Measurements from ENCODE around the gene UBAP1.
"Not testable (repeated sequence)": the region's sequence is repeated elsewhere in the genome, so short reads cannot be mapped to it uniquely, and the experiment has no call there.

UBAP1 gene

DNA sequence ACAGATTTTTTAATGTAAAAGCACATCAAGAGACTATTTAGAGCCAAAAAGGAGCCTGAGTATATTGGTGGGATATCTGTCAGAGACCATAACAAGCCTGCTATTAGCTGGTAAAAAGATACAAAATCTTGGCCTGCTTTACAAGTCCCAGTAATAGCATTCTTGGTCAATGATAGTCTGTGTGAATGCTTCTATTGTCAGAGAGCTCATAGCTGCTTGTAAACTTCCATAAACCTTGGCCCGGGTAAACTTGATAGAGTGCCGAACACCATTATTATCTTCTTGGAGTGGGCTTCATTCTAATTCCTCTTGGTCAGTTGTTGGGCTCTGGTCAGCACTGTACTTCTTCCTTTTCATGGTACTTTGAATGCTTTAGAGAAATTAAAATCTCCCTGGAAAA, 64.0 kb downstream of the UBAP1 start:
- Histone ChIP-seq H3K36me3 (ENCODE audit: control insufficient read depth, insufficient read depth, low read length) (peaks cover 10% of the 10 kb centered on the region), H3K27ac (ENCODE audit: low read depth, low read length) (no peak overlapping the region), H3K4me3 (ENCODE audit: low read length) (no peak overlapping the region), H3K9ac (ENCODE audit: low read length) (no peak overlapping the region), H3K4me1 (ENCODE audit: control insufficient read depth, insufficient read depth, low read length) (peaks cover 17% of the 10 kb centered on the region), H3K27me3 (ENCODE audit: control insufficient read depth, insufficient read depth, low read length) (no peaks in the 10 kb centered on the region)

GRCh38 chr9:34245212-34245611, 66.4 kb downstream of the UBAP1 start:
- peaks cover 19% of the 10 kb centered on the region for H3K36me3 ChIP-seq (ENCODE audit: control insufficient read depth, insufficient read depth, low read length)
- H3K9ac ChIP-seq (ENCODE audit: low read length); H3K27ac ChIP-seq (ENCODE audit: low read depth, low read length); H3K4me3 ChIP-seq (ENCODE audit: low read length); H3K4me1 ChIP-seq (ENCODE audit: control insufficient read depth, insufficient read depth, low read length); H3K27me3 ChIP-seq (ENCODE audit: control insufficient read depth, insufficient read depth, low read length): not testable (repeated sequence)

DNA sequence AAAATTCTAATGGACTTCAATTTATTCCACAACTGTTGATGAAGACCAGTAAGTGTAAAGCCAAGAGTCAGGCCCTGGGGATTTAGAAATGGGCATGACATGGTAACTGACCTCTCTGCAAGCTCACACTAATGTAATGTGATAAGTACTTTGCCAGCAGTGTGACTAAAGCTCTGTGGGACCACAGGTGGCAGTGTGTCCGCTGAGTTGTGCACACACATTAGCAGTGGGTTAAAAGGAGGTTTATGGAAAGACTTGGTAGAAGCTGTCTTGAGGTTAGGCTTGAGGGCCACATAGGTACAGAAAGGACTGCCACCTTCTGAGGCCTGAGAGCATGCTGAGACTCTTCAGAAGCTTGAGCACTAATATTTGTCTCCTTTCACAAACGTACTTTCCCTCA, 67.6 kb downstream of the UBAP1 start:
- H3K9ac ChIP-seq (ENCODE audit: low read length) = no peak overlapping the region
- peaks cover 10% of the 10 kb centered on the region for H3K4me1 ChIP-seq (ENCODE audit: control insufficient read depth, insufficient read depth, low read length)
- H3K36me3 ChIP-seq (ENCODE audit: control insufficient read depth, insufficient read depth, low read length) = peaks cover 27% of the 10 kb centered on the region
- no peak overlapping the region for H3K27ac ChIP-seq (ENCODE audit: low read depth, low read length)
- H3K27me3 ChIP-seq (ENCODE audit: control insufficient read depth, insufficient read depth, low read length) = no peaks in the 10 kb centered on the region
- H3K4me3 ChIP-seq (ENCODE audit: low read length) = no peak overlapping the region

- H3K4me1 ChIP-seq (ENCODE audit: control insufficient read depth, insufficient read depth, low read length) = peaks cover 11% of the 10 kb centered on the region
- not testable (repeated sequence) for H3K27me3 ChIP-seq (ENCODE audit: control insufficient read depth, insufficient read depth, low read length); H3K4me3 ChIP-seq (ENCODE audit: low read length); H3K27ac ChIP-seq (ENCODE audit: low read depth, low read length); H3K9ac ChIP-seq (ENCODE audit: low read length)
- H3K36me3 ChIP-seq (ENCODE audit: control insufficient read depth, insufficient read depth, low read length) = peaks cover 21% of the 10 kb centered on the region
Measured at GRCh38 chr9:34247782-34248181, 68.9 kb downstream of the UBAP1 start.

GRCh38 chr9:34249274-34249673, 70.4 kb downstream of the UBAP1 start:
- Histone ChIP-seq H3K4me1 (ENCODE audit: control insufficient read depth, insufficient read depth, low read length) (peaks cover 17% of the 10 kb centered on the region), H3K4me3 (ENCODE audit: low read length) (no peak overlapping the region), H3K36me3 (ENCODE audit: control insufficient read depth, insufficient read depth, low read length) (peaks cover 19% of the 10 kb centered on the region), H3K9ac (ENCODE audit: low read length) (no peak overlapping the region), H3K27me3 (ENCODE audit: control insufficient read depth, insufficient read depth, low read length) (no peaks in the 10 kb centered on the region), H3K27ac (ENCODE audit: low read depth, low read length) (no peak overlapping the region)

DNA sequence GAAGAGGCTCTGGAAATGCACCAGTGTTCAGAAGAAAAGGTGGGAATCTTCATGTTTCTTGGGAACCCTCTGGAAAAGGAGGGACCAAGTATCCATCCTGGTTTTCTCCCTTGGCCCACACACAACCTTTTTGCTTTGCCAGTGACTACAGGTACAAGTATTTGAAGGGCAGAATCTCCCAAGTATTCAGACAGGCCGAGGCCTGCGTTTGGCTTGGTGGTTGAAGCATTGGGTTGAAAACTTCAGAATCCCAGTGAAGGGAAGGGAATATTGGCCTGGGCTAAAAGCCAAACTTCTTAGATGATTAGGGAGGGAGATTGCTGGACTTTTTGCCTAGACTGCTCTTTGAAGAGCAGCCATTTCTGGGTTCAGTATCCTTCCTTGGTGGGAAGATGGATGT, 71.9 kb downstream of the UBAP1 start:
- Histone ChIP-seq H3K27ac (ENCODE audit: low read depth, low read length) (no peak overlapping the region), H3K27me3 (ENCODE audit: control insufficient read depth, insufficient read depth, low read length) (no peaks in the 10 kb centered on the region), H3K4me3 (ENCODE audit: low read length) (no peak overlapping the region), H3K9ac (ENCODE audit: low read length) (no peak overlapping the region), H3K36me3 (ENCODE audit: control insufficient read depth, insufficient read depth, low read length) (peaks cover 19% of the 10 kb centered on the region), H3K4me1 (ENCODE audit: control insufficient read depth, insufficient read depth, low read length) (peaks cover 31% of the 10 kb centered on the region)

- no peak overlapping the region for H3K27ac ChIP-seq (ENCODE audit: low read depth, low read length)
- H3K4me3 ChIP-seq (ENCODE audit: low read length) = no peak overlapping the region
- peaks cover 31% of the 10 kb centered on the region for H3K4me1 ChIP-seq (ENCODE audit: control insufficient read depth, insufficient read depth, low read length)
- H3K36me3 ChIP-seq (ENCODE audit: control insufficient read depth, insufficient read depth, low read length) = peaks cover 19% of the 10 kb centered on the region
- no peaks in the 10 kb centered on the region for H3K27me3 ChIP-seq (ENCODE audit: control insufficient read depth, insufficient read depth, low read length)
- no peak overlapping the region for H3K9ac ChIP-seq (ENCODE audit: low read length)
Measured at GRCh38 chr9:34252016-34252415, 73.2 kb downstream of the UBAP1 start.

GRCh38 chr9:34252670-34253459, 74.0 kb downstream of the UBAP1 start:
- no peak overlapping the region for H3K4me3 ChIP-seq (ENCODE audit: low read length)

DNA sequence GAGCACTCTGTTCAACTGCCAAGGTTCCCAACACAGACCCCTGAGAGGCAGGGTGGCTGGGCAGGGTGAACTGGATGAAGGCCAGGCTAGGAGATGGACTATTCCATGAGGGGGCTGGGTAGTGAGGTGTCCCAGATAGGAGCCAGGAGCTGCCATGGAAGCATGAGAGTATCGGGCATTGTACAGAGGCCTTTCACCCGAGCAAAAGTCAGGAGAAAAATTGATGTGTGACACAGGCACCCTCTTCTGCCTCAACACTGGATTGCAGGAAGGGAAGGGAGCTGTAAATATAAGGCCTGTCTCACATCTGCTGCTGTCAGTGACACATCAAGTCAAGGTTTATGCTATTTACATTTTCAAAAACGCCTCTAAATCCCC, 74.6 kb downstream of the UBAP1 start:
- no peaks in the 10 kb centered on the region for H3K27me3 ChIP-seq (ENCODE audit: control insufficient read depth, insufficient read depth, low read length)
- H3K36me3 ChIP-seq (ENCODE audit: control insufficient read depth, insufficient read depth, low read length) = peaks cover 17% of the 10 kb centered on the region

More at GRCh38 chr9:34252670-34253459, 74.0 kb downstream of the UBAP1 start:
- peaks cover 19% of the 10 kb centered on the region for H3K36me3 ChIP-seq (ENCODE audit: control insufficient read depth, insufficient read depth, low read length)
- no peaks in the 10 kb centered on the region for H3K27me3 ChIP-seq (ENCODE audit: control insufficient read depth, insufficient read depth, low read length)
- peaks cover 31% of the 10 kb centered on the region for H3K4me1 ChIP-seq (ENCODE audit: control insufficient read depth, insufficient read depth, low read length)
- no peak overlapping the region for H3K9ac ChIP-seq (ENCODE audit: low read length)
- peak overlapping the region; percentile 82 for H3K27ac ChIP-seq (ENCODE audit: low read depth, low read length)

DNA sequence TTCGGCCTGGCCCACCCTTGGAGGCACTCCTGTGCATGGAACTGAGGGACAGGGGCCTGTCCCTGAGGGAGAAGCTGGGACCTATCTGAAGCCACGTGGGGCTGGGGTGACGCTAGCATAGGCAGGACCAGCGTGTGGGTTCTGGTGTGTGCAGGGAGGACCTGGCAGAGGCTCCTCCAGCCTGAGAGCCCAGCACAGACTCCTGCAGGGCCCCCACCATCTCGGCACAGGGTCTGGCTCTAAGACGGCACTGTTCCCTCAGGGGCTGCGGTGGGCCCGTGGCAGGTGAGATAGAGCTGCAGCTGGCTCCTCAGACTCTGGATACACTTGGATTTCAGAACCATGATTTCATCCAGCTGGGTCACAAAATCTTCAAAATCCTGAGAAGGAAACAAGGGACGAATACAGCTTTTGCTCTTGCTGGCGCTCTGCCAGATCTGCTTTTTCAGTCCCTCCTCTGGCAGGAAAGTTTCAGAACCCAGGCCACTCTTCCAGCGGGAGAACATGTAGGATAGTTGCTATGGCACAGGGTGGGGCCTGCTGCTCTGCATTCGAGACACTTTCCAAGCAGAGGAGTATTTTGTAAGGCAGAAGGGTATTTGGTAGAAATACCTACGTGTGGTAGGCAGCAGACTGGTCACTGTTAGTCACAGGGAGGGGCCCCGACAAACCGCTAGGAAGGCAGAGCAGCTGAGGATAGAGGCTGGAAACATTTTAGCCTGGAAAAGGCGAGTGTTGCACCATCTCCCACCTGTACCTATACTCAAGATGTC, 75.5 kb downstream of the UBAP1 start:
- no peak overlapping the region for H3K4me3 ChIP-seq (ENCODE audit: low read length)
- peaks cover 16% of the 10 kb centered on the region for H3K36me3 ChIP-seq (ENCODE audit: control insufficient read depth, insufficient read depth, low read length)
- H3K27ac ChIP-seq (ENCODE audit: low read depth, low read length) = peak overlapping the region; percentile 82
- no peaks in the 10 kb centered on the region for H3K27me3 ChIP-seq (ENCODE audit: control insufficient read depth, insufficient read depth, low read length)
- H3K4me1 ChIP-seq (ENCODE audit: control insufficient read depth, insufficient read depth, low read length) = peaks cover 31% of the 10 kb centered on the region
- no peak overlapping the region for H3K9ac ChIP-seq (ENCODE audit: low read length)

More for the DNA sequence above, 74.6 kb downstream of the UBAP1 start:
- peak overlapping the region; percentile 82 for H3K27ac ChIP-seq (ENCODE audit: low read depth, low read length)
- H3K4me3 ChIP-seq (ENCODE audit: low read length) = no peak overlapping the region
- H3K9ac ChIP-seq (ENCODE audit: low read length) = no peak overlapping the region
- H3K4me1 ChIP-seq (ENCODE audit: control insufficient read depth, insufficient read depth, low read length) = peaks cover 31% of the 10 kb centered on the region

DNA sequence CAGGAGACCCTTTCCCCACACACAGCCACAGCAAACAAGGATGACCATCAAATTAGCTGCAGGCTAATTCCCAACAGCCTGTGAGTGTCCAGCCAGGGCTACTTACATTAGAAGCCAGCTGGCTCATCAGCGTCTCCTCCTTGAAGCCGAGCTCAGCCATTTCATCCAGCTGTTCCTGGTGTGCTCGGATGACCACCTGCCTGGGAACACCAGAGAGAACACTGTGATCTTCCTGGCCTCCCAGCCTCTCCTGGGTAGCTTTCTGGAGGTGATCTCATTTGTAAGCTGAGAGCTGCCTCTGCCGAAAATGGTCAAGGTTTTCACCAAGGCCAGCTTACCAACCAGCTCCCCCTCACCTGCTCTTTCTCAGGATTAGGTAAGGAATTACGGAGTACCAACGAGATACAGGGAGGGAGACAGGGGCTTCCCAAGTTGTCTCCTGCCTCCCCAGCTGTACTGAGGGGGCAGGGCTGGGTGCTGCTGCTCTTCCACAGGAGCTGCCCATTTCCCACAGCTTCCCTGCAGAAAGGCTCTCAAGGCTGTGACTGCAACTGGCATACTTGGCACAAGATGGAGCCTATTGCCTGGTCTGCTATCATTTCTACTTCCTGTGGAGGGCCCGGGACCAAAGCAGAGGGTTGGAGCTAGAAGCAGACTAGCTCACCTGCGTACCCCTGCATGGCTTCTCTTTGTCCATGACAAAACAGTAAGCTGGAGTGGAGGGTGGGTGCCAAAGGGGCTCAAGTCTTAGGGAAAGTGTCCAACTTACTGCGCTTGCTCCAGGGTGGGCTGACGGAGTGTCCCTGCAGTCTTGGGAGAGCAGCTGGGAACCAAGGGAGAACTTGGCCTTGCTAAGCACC, 76.4 kb downstream of the UBAP1 start:
- Histone ChIP-seq H3K4me3 (ENCODE audit: low read length) (no peak overlapping the region), H3K36me3 (ENCODE audit: control insufficient read depth, insufficient read depth, low read length) (peaks cover 11% of the 10 kb centered on the region), H3K27me3 (ENCODE audit: control insufficient read depth, insufficient read depth, low read length) (no peaks in the 10 kb centered on the region), H3K9ac (ENCODE audit: low read length) (no peak overlapping the region), H3K27ac (ENCODE audit: low read depth, low read length) (peak overlapping the region; percentile 82), H3K4me1 (ENCODE audit: control insufficient read depth, insufficient read depth, low read length) (peaks cover 31% of the 10 kb centered on the region)

- H3K9ac ChIP-seq (ENCODE audit: low read length) = no peak overlapping the region
- H3K27ac ChIP-seq (ENCODE audit: low read depth, low read length) = no peak overlapping the region
Measured at GRCh38 chr9:34256104-34256503, 77.3 kb downstream of the UBAP1 start.

More at GRCh38 chr9:34256104-34256503, 77.3 kb downstream of the UBAP1 start:
- no peaks in the 10 kb centered on the region for H3K27me3 ChIP-seq (ENCODE audit: control insufficient read depth, insufficient read depth, low read length)
- H3K4me3 ChIP-seq (ENCODE audit: low read length) = no peak overlapping the region
- H3K4me1 ChIP-seq (ENCODE audit: control insufficient read depth, insufficient read depth, low read length) = peaks cover 31% of the 10 kb centered on the region
- peaks cover 6% of the 10 kb centered on the region for H3K36me3 ChIP-seq (ENCODE audit: control insufficient read depth, insufficient read depth, low read length)
